GM19397 (cell line): Measurements from ENCODE around the gene KNG1.
"Not testable (repeated sequence)": the region's sequence is repeated elsewhere in the genome, so short reads cannot be mapped to it uniquely, and the experiment has no call there.

Experiments used
- ATAC-seq: cut with Tn5 transposase; IDR thresholded peaks from one replicate; pipeline ENCODE4 v1.9.1; 2021; ENCODE audit warnings: mild to moderate bottlenecking, moderate library complexity; ENCODE audit not compliant: unreplicated experiment

Gene KNG1

GRCh38 chr3:186717039-186717457 is at the start of gene KNG1:
Gene KNG1, plus strand, starts transcription at chr3:186717359. Its CDS starts 184 bp downstream, at chr3:186717543.
- ATAC-seq: no peak

DNA sequence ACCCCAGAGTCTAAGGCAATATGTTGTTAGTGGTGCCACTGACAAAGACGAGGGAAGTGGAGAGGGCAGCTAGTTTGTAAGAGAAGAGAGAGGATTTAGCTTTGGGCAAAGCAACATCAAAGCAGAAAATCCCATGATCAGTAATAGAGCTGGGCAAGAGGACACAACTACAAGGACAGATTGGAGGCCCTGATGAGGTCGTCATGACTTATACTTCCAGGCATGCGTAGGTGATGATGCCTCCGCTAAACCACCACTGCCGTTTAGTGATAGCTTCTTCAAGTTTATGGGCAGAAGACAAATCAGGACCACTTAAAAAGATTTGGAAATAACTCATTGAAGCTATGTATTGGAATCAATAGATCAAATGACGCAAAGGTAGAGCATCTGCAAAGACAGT is 48.7 kb upstream of the KNG1 start:
- no peak for ATAC-seq

GRCh38 chr3:186669378-186670084 is 47.6 kb upstream of the KNG1 start:
- ATAC-seq: no peak

GRCh38 chr3:186670155-186670554 is 47.0 kb upstream of the KNG1 start:
- ATAC-seq: no peak

DNA sequence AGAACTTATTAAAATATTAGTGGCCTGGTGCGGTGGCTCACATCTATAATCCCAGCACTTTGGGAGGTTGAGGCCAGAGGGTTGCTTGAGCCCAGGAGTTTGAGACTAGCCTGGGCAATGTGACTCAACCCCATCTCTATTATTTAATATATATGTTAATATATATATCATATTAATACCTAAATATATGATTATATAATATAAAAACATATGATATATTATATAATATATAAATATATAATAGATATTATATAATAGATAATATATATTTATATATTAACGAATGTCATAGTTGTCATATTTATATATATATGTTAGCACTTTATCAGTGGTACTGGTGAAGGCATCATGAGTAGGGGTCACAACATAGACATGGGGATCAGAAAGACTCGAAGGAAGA is 46.1 kb upstream of the KNG1 start:
- ATAC-seq: no peak

GRCh38 chr3:186678604-186679003 is 38.6 kb upstream of the KNG1 start:
- no peak for ATAC-seq

DNA sequence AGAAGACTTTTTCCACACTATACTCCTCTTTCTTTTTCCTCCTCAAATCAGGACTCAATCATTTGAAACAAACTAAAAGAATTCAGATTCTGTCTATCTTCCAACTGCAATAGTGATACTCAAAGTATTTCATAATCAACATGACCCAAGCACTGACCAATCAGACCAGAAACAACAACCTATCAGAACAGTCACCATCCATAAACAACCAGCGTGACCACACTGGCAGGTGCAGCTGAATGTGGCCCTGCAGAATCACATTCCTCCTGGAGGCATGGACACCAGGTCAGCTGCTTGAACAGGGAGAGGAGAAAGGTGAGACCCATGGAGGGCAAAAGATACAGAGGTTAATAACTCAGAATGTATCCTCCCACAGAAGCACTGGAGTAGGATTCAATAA is 38.0 kb upstream of the KNG1 start:
- no peak for ATAC-seq

GRCh38 chr3:186680869-186681268 is 36.3 kb upstream of the KNG1 start:
- ATAC-seq: no peak

DNA sequence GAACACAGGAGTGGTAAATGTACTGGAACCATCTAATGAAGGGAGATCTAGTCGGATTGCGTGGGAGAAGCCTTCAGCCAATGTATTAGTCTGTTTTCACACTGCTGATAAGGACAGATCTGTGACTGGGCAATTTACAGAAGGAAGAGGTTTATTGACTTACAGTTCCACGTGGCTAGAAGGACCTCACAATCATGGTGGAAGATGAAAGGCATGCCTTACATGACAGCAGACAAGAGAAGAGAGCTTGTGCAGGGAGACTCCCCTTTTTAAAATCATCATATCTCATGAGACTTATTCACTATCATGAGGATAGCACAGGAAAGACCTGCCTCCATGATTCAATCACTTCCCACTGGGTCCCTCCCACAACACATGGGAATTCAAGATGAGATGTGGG is 34.3 kb upstream of the KNG1 start:
- no peak for ATAC-seq

DNA sequence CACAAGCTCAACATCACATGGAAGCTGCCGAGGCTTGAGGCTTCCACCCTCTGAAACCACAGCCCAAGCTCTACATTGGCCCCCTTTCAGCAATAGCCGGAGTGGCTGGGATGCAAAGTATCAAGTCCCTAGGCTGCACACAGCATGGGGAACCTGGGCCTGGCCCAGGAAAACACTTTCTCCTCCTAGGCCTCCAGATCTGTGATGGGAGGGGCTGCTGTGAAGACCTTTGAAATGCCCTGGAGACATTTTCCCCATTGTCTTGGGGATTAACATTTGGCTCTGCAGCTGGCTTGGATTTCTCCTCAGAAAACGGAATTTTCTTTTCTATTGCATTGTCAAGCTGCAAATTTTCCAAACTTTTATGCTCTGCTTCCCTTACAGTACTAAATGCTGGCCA is 33.2 kb upstream of the KNG1 start:
- no peak for ATAC-seq

DNA sequence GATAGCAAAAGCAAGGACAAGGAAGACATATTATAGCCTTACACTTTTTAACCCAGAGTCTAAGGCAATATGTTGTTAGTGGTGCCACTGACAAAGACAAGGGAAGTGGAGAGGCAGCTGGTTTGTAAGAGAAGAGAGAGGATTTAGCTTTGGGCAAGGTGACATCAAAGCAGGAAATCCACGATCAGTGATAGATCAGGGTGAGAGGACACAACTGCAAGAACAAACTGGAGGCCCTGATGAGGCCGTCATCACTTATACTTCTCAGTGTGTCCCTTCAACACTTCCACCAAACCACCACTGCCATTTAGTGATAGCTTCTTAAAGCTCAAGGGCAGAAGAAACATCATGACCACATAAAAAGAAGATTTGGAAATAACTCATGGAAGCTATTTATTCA is 30.7 kb upstream of the KNG1 start:
- not testable (repeated sequence) for ATAC-seq

DNA sequence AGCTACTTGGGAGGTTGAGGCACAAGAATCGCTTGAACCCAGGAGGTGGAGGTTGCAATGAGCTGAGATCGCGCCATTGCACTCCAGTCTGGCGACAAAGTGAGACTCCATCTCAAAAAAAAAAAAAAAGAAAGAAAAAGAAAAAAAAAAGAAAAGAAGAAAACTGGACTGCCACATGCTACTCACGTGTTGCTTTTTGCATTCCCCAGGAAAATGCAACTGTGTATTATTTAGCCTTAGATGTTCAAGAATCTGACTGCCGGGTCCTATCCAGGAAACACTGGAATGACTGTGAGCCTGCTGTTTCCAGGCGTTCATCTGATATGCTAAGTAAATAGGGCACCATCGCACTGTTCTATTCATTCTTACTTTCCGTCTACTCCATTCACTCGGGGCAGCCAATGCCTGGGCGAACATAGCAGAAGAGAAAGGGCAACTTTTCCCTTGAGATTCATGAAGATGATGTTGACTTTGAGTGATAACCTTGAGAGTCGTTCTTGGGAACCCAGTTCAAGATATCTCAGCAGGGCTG is 30.0 kb upstream of the KNG1 start:
- no peak for ATAC-seq

DNA sequence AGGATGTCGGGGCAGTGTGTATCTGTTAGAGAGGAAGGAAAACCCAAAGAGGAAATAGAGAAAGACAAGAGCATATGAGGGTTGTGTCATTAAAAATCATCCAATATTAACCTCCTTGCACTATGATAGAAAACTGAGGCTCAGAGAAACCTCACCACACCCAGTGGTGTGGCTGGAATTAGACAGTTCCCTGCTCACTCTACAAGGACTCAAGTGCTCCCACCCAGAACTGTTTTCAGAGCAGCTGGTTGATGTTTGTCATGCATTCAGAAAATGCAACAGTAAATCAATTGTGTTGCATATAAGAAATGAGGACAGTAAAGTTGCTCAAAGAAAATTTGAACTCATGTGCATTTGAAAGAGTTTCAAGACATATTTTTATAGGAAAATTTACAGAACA is 26.9 kb upstream of the KNG1 start:
- not testable (repeated sequence) for ATAC-seq

DNA sequence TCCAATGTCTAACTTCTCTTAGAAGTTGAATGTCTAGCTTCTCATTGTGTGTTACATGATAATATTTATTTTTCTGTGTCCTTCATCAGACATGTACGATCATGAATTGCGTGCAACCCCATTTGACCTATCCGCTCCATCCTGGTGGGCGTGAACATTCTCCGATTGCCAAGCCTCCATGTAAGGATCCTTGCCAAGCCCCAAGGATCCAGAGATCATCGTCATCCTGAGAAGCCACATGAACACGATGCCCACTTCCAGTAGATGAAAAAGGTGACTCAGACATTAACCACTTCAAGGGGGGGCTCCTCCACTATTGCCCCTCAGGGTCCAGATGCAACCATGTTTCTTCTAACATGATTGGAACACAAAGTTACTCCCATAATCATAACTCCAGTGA is 25.5 kb upstream of the KNG1 start:
- ATAC-seq: no peak

DNA sequence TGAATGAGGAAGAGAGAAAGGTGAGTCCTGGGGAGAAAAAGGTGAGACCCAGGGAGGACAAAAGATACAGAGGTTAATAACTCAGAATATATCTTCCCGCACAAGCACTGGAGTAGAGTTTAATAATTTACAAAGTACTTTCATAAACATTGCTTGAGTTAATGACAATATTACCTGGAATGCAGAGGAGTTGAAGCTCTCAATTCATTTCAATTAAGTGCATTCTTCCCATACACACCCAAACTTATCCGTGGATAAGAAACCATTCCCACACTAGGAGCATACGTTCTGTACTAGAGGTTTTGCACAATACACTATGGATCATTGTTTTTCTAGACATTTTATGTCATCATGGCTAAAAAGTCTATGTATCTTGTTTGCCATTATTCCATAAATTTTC is 23.3 kb upstream of the KNG1 start:
- ATAC-seq: no peak

GRCh38 chr3:186694288-186695032 is 22.7 kb upstream of the KNG1 start:
- ATAC-seq: no peak

- ATAC-seq: no peak
Measured at GRCh38 chr3:186696522-186696921, 20.6 kb upstream of the KNG1 start.

- ATAC-seq: no peak
Measured at GRCh38 chr3:186697510-186697909, 19.6 kb upstream of the KNG1 start.

DNA sequence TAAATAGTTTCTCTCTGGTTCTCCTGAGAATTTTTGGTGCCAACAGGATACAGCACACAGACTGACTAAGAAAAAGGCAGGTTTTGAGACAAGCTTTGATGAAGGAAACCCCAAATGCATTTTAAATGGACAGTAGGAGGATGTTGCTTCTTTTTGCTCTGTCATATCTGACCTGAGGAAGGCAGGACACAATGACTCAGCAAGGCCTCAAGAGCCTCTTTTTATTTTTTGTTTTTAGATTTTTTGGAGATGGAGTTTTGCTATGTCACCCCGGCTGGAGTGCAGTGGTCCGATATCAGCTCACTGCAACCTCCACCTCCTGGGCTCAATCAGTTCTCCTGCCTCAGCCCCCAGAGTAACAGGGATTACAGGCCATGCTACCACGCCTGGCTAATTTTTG is 16.9 kb upstream of the KNG1 start:
- ATAC-seq: no peak

DNA sequence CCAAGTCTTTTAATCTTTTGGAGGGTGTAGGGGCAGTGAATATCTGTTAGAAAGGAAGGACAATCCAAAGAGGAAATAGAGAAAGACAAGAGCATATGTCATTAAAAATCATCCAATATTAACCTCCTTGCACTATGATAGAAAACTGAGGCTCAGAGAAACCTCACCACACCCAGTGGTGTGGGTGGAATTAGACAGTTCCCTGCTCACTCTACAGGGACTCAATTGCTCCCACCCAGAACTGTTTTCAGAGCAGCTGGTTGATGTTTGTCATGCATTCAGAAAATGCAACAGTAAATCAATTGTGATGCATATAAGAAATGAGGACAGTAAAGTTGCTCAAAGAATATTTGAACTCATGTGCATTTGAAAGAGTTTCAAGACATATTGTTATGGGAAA is 14.7 kb upstream of the KNG1 start:
- not testable (repeated sequence) for ATAC-seq

DNA sequence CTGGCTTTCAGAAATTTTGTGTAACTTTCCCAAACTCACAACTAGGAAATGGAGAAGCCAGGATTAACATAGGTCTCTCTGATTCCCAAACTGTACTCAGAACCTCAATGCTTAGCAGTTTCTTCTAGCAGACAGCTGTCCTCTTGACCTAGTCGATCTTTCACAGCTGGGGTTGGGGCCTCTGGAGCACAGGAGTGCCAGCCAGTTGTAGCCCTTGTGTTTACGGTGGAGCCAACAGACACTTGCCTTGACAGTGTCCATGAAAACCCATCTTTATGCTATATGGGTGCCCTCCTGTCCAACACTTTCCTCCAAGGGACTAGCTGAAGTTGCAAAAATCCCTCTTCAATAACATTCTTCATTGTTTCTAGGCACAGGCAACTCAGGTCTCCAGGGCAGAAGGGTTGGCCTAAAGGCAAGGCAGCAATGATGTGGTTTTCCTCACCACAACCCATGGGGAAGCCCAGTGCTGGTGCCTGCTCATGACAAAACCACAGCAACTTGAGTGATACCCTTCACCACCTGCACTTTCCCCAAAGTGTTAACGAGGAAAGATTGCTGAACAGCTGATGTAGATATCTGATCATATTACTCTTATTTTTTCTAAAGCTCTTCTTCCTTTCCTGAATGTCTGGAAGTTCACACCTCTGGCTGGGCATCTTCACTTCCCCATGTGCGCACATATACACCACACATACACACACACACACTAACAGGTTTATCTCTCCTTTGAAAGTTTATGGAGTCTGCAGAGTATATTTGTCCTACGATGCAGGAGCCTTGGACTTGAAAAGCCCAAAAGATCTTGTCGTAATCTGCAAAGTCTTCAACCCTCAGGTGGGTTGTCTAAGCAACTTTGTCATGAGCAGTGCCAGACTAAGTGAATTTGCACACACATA is 11.0 kb upstream of the KNG1 start:
- ATAC-seq: no peak
